HG02973 (cell line): Measurements from ENCODE around the gene CYP4F2.
"Not testable (repeated sequence)": the region's sequence is repeated elsewhere in the genome, so short reads cannot be mapped to it uniquely, and the experiment has no call there.

ENCODE experiments used
- ATAC-seq: cut with Tn5 transposase; IDR thresholded peaks from one replicate; pipeline ENCODE4 v1.9.1; 2021; ENCODE audit warnings: moderate library complexity; ENCODE audit not compliant: unreplicated experiment

Gene CYP4F2

GRCh38 chr19:15859187-15859586 lies 38.7 kb downstream of the CYP4F2 start:
- no peak for ATAC-seq

DNA sequence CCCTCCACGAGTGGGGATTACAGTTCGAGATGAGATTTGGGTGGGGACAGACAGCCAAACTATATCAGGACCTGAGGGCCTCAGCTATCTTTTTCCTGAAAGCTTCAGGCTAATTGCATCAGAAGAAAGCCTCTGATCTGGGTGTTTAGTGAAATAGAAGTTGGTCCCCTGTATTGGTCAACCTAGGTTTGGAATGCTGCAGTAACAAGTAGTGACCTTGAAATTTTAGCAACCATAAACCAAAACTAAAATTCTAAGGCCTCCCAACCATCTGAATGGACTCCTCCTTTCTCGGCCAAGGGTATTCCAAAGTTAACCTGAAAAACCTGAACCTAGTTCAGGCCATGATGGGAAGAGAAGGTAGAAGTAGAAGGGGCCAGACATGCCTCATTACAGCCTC lies 47.5 kb downstream of the CYP4F2 start:
- no peak for ATAC-seq

DNA sequence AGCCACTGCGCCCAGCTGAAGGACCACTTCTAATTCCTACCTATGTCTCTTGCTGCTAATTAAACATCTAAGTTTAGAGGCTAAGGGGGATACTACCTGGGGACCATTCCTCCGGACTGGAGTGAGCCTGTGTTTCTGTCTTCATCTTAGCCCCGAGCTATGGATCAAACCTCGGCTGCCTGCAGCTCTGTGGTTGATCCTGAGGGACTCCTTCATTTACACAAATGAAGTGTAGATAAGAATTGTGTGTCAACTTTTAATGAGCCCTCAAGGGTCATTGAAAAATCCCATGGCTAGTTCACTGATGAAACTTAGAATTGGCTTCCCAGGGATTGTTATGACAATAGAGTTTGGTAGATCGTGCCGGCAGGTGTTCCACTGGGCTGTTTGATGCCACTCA lies 51.0 kb downstream of the CYP4F2 start:
- no peak for ATAC-seq

GRCh38 chr19:15843894-15844222 lies 54.0 kb downstream of the CYP4F2 start:
- not testable (repeated sequence) for ATAC-seq

DNA sequence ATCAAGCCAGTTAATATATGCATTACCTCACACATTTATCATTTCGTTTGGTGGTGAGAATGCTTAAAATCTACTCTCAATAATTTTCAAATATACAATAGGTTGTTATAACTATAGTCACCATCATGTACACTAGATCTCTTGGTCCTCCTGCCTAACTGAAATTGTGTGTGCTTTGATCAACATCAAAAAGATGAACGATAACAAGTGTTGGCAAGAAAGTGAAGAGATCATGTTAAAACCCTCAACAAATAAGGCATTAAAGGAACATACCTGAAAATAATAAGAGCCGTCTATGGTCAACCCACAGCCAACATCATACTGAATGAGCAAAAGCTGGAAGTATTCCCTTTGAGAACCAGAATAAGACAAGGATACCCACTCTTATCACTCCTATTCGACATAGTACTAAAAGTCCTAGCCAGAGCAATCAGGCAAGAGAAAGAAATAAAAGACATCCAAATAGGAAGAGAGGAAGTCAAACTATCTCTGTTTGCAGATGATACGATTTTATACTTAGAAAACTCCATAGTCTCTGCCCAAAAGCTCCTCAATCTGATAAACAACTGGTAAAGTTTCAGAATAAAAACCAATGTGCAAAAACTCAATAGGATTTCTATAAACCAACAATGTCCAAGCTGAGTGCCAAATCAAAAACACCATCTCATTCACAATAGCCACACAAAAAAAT lies 54.5 kb downstream of the CYP4F2 start:
- ATAC-seq = no peak

GRCh38 chr19:15841875-15842569 lies 55.9 kb downstream of the CYP4F2 start:
- no peak for ATAC-seq

DNA sequence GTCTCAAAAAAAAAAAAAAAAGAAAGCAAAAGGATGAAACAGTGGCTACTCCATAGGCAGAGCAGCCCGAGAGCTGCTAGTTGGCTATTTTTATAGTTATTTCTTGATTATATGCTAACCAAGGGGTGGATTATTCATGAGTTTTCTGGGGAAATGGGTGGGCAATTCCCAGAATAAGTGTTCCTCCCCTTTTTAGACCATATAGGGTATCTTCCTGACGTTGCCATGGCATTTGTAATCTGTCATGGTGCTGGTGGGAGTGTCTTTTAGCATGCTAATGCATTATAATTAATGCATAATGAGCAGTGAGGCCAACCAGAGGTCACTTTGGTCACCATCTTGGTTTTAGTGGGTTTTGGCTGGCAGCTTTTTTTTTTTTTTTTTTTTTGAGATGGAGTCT lies 57.0 kb downstream of the CYP4F2 start:
- ATAC-seq = no peak

DNA sequence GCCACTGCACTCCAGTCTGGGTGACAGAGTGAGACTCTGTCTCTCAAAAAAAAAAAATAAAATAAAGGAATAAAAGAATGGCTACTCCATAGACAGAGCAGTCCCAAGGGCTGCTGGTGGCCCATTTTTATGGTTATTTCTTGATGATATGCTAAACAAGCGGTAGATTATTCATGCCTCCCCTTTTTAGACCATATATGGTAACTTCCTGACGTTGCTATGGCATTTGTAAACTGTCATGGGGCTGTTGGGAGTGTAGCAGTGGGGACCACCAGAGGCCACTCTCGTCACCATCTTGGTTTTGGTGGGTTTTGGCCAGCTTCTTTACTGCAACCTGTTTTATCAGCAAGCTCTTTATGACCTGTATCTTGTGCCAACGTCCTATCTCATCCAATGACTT lies 58.0 kb downstream of the CYP4F2 start:
- ATAC-seq = not testable (repeated sequence)

DNA sequence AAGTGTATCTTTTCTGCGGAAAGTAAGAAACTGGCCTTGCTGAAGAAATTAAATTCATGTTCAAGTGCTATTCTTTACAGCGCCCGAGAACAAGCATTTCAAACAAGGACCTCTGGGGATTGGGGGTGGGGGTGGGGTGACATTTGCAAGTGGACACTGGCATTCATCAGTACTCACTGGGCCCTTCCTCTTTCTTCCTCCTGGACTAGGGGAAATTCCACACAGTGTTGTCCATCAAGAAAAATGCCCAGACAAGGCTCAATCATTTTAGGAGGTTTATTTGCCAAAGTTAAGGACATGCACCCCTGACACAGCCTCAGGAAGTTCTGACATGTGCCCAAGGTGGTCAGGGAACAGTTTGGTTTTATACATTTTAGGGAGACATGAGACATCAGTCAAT lies 59.5 kb downstream of the CYP4F2 start:
- no peak for ATAC-seq

DNA sequence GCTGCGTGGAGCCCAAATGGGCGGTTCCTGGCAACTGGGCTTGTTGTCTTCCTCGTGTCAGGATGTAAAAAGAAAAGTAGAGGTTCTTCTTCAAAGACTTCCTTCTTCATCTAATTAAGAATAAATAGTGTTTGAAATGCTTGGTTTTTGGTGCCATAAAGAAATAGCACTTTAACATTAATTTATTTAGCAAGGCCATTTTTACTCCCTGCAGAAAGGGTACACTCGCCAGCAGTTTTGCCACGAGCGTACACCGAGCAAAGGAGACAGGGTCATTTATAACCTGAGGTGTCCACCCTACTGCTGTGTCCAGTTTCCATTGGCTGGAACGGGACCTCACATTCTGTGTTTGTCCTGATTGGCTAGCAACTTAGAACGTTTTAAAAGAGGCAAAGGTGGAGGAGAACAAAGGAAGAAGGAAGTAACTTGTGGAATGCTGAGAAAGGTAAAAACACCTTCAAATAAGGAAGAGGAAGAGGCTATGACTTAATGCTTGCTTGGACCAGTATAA lies 60.6 kb downstream of the CYP4F2 start:
- no peak for ATAC-seq

DNA sequence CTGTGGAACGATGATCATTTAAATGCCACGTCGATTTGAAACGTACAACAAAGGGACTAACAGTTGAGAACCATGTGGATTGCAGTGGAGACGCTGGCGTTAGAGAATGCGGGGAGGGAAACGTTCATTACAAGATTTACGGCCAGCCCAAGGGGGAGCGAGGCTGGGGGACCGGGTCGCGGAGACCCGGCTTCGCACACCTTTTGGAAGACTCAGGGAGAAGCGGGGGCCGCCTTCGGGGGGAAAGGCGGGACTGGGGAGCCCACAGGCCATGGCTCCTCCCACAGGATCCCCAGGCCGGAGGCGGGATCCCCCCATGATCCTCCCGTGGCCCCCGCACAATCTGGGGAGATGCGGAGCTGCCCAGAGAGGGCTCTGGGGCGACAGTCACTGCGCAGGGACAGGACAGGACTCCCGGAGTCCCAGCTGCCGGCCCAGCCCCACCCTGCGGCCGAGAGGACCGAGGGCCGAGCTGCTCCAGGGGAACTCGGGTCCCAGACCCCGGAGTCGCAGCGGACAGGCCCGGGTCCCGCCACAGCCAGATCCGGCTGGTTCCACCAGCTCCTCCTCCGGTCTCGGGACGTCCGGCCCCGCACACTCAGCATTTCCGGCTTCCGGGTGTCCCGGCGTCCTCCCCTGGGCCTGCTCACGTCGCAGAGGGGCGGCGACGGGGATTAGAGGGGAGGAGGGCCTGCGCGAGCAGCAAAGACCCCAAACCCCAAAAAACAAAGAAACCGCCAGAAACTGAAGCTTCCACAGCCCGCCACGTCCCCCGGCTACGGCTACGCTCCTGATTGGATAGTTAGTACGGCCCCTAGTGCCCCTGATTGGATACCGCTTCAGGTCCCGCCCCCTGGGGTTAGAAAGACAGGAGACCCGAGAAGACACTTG lies 61.3 kb downstream of the CYP4F2 start:
- ATAC-seq = peak; percentile 94

DNA sequence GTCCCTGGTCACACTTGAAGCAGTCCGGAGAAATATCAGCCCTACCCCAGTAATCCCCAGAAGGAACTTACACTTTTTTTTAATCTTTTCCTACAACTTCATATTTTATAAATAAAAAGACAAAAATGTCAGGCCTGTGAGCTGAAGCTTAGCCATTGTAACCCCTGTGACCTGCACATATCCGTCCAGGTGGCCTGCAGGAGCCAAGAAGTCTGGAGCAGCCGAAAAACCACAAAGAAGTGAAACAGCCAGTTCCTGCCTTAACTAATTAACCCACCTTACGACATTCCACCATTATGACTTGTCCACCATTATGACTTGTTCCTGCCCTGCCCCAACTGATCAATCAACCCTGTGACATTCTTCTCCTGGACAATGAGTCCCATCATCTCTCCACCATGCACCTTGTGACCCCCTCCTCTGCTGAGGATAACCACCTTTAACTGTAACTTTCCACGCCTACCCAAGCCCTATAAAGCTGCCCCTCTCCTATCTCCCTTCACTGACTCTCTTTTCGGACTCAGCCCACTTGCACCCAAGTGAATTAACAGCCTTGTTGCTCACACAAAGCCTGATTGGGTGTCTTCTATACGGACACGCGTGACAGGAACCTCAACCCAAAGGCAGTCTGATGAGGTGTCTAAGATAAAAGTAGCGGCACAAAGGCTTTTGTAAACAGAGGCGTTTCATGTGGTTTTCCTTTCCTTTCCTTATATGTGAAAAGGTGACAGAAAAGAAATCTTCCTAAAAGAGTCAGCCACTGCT lies 62.1 kb downstream of the CYP4F2 start:
- not testable (repeated sequence) for ATAC-seq

DNA sequence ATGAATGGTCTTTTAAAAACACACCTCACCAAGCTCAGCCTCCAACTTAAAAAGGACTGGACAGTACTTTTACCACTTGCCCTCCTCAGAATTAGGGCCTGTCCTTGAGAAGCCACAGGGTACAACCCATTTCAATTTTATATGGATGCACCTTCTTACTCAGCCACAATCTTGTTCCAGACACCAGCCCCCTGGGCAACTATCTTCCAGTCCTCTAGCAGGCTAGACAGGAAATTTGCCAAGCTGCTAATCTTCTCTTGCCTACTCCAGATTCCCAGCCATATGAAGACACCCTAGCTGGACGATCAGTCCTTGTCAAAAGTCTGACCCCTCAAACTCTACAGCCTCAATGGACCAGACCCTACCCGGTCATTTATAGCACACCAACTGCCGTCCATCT lies 63.6 kb downstream of the CYP4F2 start:
- ATAC-seq = not testable (repeated sequence)

DNA sequence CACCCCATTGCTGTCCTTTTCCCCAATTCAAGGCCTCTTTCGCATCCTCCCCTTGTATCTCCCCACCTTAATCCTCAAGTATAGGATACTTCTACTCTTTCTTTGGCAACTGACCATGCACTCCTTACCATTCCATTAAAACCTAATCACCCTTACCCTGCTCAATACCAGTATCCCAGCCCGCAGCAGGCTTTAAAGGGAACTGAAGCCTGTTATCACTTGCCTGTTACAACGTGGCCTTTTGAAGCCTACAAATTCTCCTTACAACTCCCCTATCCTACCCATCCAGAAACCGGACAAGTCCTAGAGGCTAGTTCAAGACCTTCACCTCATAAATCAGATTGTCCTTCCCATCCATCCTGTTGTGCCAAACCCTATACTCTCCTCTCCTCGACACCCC lies 66.2 kb downstream of the CYP4F2 start:
- ATAC-seq = no peak

DNA sequence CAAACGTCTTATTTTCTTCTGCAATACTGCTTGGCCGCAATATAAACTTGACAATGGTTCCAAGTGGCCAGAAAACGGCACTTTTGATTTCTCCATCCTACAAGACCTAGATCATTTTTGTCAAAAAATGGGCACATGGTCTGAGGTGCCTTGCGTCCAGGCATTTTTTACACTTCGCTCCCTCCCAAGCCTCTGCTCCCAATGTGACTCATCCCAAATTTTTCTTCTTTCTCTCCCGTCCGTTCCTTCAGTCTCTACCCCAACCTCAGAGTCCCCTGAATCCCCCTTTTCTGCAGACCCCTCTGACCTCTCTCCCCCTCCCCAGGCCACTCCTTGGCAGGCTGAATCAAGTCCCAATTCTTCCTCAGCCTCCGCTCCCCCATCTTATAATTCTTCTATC lies 68.1 kb downstream of the CYP4F2 start:
- no peak for ATAC-seq

- ATAC-seq = no peak
Observed at GRCh38 chr19:15829306-15829698, 68.6 kb downstream of the CYP4F2 start.

- ATAC-seq = not testable (repeated sequence)
Observed at GRCh38 chr19:15828611-15829305, 69.1 kb downstream of the CYP4F2 start.

GRCh38 chr19:15828121-15828610 lies 69.7 kb downstream of the CYP4F2 start:
- no peak for ATAC-seq
